Natural killer cell (primary cell): ENCODE results near the gene AFAP1L1. TPM values are rescaled to one million over a fixed set of nuclear protein-coding genes. Genes with fewer than 3 reads are reported as not detected.

ENCODE experiments used
- ATAC-seq, 3 donors: fragments of 150-1000 bp in 2 of 3; fragments of 200-7000 bp in 1 of 3; cut with Tn5 transposase; 1 replicate in 1 of 3; 2 replicates in 2 of 3; pipeline ENCODE4 v1.10.0; 2021; ENCODE audit warnings: mild to moderate bottlenecking in 2 of 3, moderate library complexity in 2 of 3
- DNase-seq, 2 donors: peaks; one replicate each; pipeline versions ENCODE4 v3.0.0 to v3.0.0-alpha.2; 2013 to 2021; ENCODE audit warnings: mixed read lengths in 1 of 2
- H3K27ac ChIP-seq: one replicate; pipeline ENCODE4 v1.5.1; 2013; ENCODE audit warnings: mild to moderate bottlenecking, low read length
- H3K27me3 ChIP-seq: one replicate; pipeline ENCODE4 v1.6.1; 2013; ENCODE audit warnings: low read length; ENCODE audit not compliant: control insufficient read depth, insufficient read depth
- H3K36me3 ChIP-seq: one replicate; pipeline ENCODE4 v1.6.1; 2013; ENCODE audit warnings: low read length; ENCODE audit not compliant: control insufficient read depth, insufficient read depth
- H3K4me1 ChIP-seq: one replicate; pipeline ENCODE4 v1.6.1; 2013; ENCODE audit warnings: low read length; ENCODE audit not compliant: control insufficient read depth, insufficient read depth
- H3K4me3 ChIP-seq: one replicate; pipeline ENCODE4 v1.5.1; 2013; ENCODE audit warnings: low read length
- H3K9me3 ChIP-seq: one replicate; pipeline ENCODE4 v1.6.1; 2013; ENCODE audit warnings: low read length; ENCODE audit not compliant: control insufficient read depth, insufficient read depth
- H3K27ac Mint-ChIP-seq, 2 donors: one replicate each; pipeline ENCODE4 v1.8.0; 2022; ENCODE audit warnings: mild to moderate bottlenecking in 2 of 2, mixed read lengths in 2 of 2, moderate library complexity in 1 of 2
- H3K27me3 Mint-ChIP-seq, 2 donors: one replicate each; pipeline ENCODE4 v1.8.0; 2022; ENCODE audit warnings: low read depth in 2 of 2, mixed read lengths in 2 of 2
- H3K36me3 Mint-ChIP-seq: one replicate; pipeline ENCODE4 v1.8.0; 2022; ENCODE audit warnings: mixed read lengths
- H3K4me1 Mint-ChIP-seq, 2 donors: one replicate each; pipeline ENCODE4 v1.8.0; 2022; ENCODE audit warnings: mixed read lengths in 2 of 2
- H3K4me3 Mint-ChIP-seq: one replicate; pipeline ENCODE4 v1.8.0; 2022; ENCODE audit warnings: mild to moderate bottlenecking, moderate library complexity, mixed read lengths
- H3K9me3 Mint-ChIP-seq, 2 donors: one replicate each; pipeline ENCODE4 v1.8.0; 2022; ENCODE audit warnings: mixed read lengths in 2 of 2
- CTCF ChIP-seq: fragments of 200-600 bp; IDR thresholded peaks from one replicate; pipeline ENCODE4 v1.8.0; 2022; ENCODE audit warnings: antibody characterized with exemption
- WGBS: methylation state at CpG from one replicate; pipeline ENCODE4 v1.1.7; 2013; ENCODE audit warnings: missing lambda C conversion rate; ENCODE audit not compliant: insufficient coverage; 5-methylcytosine and 5-hydroxymethylcytosine counted together
- intact Hi-C: fragments of 100-400 bp; cut with micrococcal nuclease; formaldehyde crosslinking; loops from one replicate; pipeline ENCODE4 v1.14.2; 2022
- total RNA-seq, 4 donors: library from RNA; stranded (reverse); fragments of 120-200 nt in 1 of 4; gene quantifications; one replicate each; pipeline versions ENCODE4 v1.2.3 to v1.2.4, GENCODE V29; 2013 to 2022

AFAP1L1 gene
- total RNA-seq, 3 donors from 2014 or later (not counting 1 experiment from before 2014, with no cell fraction given): 0.23 to 1.5 TPM; not detected in 1

GRCh38 chr5:149323621-149324205, 52.1 kb downstream of the AFAP1L1 start:
- Mint-ChIP-seq H3K9me3 (no peaks in the 10 kb centered on the region), H3K36me3 (no peaks in the 10 kb centered on the region), H3K27me3 (no peaks in the 10 kb centered on the region), H3K4me1 (no peaks in the 10 kb centered on the region), H3K27ac (no peak overlapping the region), H3K4me3 (no peak overlapping the region)
- no peaks in the 10 kb centered on the region for H3K27me3 ChIP-seq
- intact Hi-C loops: no loop called here
- H3K4me1 ChIP-seq: no peaks in the 10 kb centered on the region
- H3K9me3 ChIP-seq: no peaks in the 10 kb centered on the region
- no peak for TF ChIP-seq CTCF
- 100% methylated on average over 1 of the region's 2 CpGs for WGBS
- H3K36me3 ChIP-seq: no peaks in the 10 kb centered on the region
- no peak for DNase-seq
- no peak overlapping the region for H3K27ac ChIP-seq
- H3K4me3 ChIP-seq: no peak overlapping the region
- no peak for ATAC-seq

GRCh38 chr5:149324641-149325040, 53.0 kb downstream of the AFAP1L1 start:
- Mint-ChIP-seq H3K27me3 (no peaks in the 10 kb centered on the region), H3K9me3 (no peaks in the 10 kb centered on the region), H3K27ac (no peak overlapping the region), H3K4me3 (no peak overlapping the region), H3K36me3 (no peaks in the 10 kb centered on the region), H3K4me1 (no peaks in the 10 kb centered on the region)
- no peaks in the 10 kb centered on the region for H3K36me3 ChIP-seq
- no peak overlapping the region for H3K4me3 ChIP-seq
- H3K9me3 ChIP-seq: no peaks in the 10 kb centered on the region
- H3K27ac ChIP-seq: no peak overlapping the region
- TF ChIP-seq CTCF: no peak
- no peak for DNase-seq
- H3K27me3 ChIP-seq: no peaks in the 10 kb centered on the region
- intact Hi-C loops: no loop called here
- ATAC-seq: no peak
- 100% methylated on average over 2 of the region's 2 CpGs for WGBS
- H3K4me1 ChIP-seq: no peaks in the 10 kb centered on the region

- Mint-ChIP-seq H3K27me3 (no peaks in the 10 kb centered on the region), H3K4me1 (no peaks in the 10 kb centered on the region), H3K27ac (no peak overlapping the region), H3K4me3 (no peak overlapping the region), H3K36me3 (no peaks in the 10 kb centered on the region), H3K9me3 (no peaks in the 10 kb centered on the region)
- no peaks in the 10 kb centered on the region for H3K27me3 ChIP-seq
- H3K27ac ChIP-seq: no peak overlapping the region
- no peak overlapping the region for H3K4me3 ChIP-seq
- H3K9me3 ChIP-seq: no peaks in the 10 kb centered on the region
- no peaks in the 10 kb centered on the region for H3K4me1 ChIP-seq
- TF ChIP-seq CTCF: no peak
- no peak for DNase-seq
- intact Hi-C loops: no loop called here
- H3K36me3 ChIP-seq: no peaks in the 10 kb centered on the region
- no peak for ATAC-seq
Observed at GRCh38 chr5:149325166-149325735, 53.6 kb downstream of the AFAP1L1 start.

- H3K27me3 ChIP-seq: no peaks in the 10 kb centered on the region
- H3K27ac ChIP-seq: no peak overlapping the region
- no peak overlapping the region for H3K4me3 Mint-ChIP-seq
- H3K9me3 ChIP-seq: no peaks in the 10 kb centered on the region
- no peak overlapping the region for H3K4me3 ChIP-seq
- no peaks in the 10 kb centered on the region for H3K4me1 ChIP-seq
- no peaks in the 10 kb centered on the region for H3K36me3 ChIP-seq
- H3K4me1 Mint-ChIP-seq: no peaks in the 10 kb centered on the region
- no peak for DNase-seq
- intact Hi-C loops: no loop called here
- no peak for ATAC-seq
- no peak overlapping the region for H3K27ac Mint-ChIP-seq
- TF ChIP-seq CTCF: no peak
- no peaks in the 10 kb centered on the region for H3K9me3 Mint-ChIP-seq
- 90% methylated on average over 5 of the region's 5 CpGs for WGBS
- H3K36me3 Mint-ChIP-seq: no peaks in the 10 kb centered on the region
- H3K27me3 Mint-ChIP-seq: no peaks in the 10 kb centered on the region
Observed at GRCh38 chr5:149325894-149326293, 54.2 kb downstream of the AFAP1L1 start.
